DMS 273 (cell line): Measurements from ENCODE around the gene DDAH2.

Source experiments
- DNase-seq: peaks from one replicate; lab custom pipeline; 2025; ENCODE audit not compliant: unreplicated experiment; lab: John Stamatoyannopoulos, UW

DDAH2 gene

DNA sequence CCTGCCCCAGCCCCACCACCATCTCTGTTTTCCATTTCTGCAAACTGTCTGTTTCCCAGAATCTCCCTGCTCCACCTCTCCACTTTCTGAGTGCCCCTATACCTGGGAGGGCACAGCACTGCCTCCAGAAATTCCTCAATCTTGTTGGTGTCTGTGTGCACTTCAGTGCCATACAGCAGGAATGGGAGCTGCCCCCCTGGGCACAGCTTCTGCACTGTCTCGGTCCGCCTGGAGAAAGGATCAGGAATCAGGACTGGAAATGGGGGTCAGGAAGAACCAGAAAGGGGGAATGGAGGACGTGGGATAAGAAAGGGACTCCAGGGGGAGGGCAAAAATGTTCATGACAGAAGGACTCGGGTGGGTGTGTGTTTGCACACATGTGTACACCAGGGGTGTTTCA, 4.6 kb upstream of the DDAH2 start:
- DNase-seq, result no peak

DNA sequence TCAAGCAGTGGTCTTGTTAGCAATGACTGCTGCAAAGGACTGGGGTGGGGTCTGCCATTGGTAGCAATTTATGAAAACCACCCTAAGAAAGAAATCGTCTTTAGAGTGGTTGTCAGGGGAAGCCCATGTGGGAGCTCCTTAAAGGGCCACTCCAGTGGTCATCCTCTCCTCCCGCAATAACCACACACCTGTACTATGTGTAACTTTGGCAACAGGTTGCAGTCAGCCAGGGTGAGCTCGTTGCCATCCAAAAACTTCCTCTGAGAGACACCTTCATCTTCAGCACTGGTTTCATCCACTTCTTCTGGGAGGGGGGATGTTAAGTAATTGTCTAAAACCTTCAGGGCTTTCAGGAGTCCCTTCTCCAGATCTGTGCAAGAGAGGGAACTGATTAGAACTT, 2.9 kb upstream of the DDAH2 start:
- DNase-seq, result no peak

DNA sequence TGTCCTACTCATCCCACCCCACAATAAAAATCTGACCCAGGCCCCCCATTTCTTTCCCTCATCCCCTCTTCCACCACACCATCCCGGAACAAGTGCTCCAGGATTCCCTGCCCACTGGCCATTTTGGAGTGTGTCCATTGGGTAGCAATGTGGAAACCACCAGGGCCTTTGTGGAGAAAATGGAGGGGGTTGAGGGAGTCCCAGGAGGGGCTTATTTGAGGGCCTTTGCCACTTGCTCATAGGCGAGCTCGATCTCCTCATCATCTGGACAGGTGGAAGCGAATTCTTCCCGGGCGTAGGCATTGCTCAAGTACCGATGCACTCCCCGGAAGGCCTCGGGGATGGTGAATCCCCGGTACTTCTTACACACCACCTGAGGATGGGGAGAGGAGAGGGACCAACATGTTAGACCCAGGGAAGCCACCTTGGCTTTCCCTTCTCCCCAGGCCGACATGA, 1.6 kb upstream of the DDAH2 start:
- no peak for DNase-seq

GRCh38 chr6:31729979-31730630, 1.0 kb upstream of the DDAH2 start:
- peak; percentile 81 for DNase-seq

DNA sequence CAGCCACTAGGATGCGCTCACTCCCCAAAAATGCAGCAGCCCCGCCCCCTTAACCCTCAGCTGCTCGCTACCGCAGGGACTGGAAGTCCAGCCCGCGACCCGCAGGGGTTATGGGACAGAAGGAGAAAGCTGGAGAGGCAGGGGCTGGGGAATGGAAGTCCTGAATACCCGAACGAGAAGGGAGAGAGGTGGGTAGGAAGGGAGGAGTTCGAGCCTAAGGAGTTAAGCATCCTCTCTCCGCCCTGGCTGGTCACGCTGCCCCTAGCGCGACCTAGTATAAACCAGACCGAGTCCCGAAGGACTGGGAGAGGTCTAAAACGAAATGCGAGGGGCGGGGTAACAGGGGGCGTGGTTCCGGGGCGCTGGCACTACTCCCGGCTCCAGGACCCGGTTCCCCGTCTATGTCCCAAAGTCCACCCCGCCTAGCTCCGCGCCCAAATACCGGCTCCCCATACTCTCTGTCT, 448 bp upstream of the DDAH2 start:
- peak; percentile 93 for DNase-seq

- DNase-seq, result no peak
Observed at GRCh38 chr6:31727717-31728671, 1.1 kb downstream of the DDAH2 start.

DNA sequence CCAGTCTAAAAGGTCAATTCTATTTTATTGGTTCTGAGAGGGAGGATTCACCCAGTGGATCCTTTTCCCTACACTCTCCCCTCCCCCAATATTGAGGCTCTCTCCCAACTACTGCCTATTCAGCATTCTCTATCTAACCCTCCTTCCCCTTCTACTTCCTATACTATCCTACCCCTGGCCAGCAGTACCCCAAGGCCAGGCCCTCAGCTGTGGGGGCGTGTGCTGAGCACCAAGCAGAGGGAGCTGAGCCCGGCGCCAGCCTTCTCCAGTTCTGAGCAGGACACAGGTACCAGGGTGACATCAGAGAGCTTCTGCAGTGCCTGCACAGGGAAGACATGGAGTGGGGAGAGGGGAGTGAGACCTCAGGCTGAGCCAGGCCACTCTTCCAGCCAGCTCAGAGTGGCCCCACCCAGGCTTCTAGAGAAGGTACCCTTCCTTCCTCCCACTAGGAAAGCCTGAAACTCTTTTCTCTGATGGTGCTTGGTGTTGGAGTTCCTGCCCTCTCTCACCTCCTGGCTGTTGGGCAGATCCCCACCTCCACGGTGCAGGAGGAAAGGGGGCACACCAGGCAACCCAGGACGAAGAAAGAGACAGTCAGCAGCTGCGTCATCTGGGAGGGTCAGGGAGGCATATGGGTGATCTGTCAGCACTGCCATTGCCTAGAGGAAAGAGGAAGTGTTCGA, 1.9 kb downstream of the DDAH2 start:
- no peak for DNase-seq

DNA sequence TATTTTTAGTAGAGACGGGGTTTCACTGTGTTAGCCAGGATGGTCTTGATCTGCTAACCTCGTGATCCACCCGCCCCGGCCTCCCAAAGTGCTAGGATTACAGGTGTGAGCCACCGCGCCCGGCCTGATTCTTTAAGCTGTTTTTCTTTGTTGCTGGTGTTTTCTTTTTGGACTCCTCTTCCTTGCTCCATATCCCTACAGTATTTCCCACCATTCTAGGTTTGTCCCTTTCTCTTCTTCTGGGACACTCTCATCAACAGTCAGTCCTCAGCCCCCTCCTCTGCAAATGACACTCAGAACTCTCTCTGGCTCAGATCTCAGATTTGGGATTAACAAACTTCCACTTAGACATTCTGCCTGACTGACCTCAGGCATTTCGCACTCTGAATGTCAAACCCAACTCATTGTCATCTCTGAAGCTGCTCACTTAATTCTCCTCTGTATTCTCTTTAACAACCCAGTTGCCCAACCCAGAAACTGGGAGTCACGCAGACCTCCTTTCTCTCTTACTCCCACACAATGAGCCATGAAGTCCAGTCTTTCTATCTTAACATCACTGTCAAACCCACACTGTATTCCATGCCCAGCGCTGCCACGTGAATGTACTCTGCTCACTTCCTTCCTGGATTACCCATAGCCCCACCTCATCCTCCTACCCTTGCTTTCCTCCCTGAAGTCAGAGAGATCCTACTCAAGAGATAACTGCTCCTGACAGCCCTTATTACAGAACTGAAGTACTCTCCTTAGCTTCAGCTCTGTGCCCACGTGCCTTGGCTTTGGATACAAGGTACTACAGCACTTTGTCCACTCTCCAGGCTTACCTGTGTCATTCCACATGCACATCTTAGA, 3.4 kb downstream of the DDAH2 start:
- DNase-seq, result no peak

- no peak for DNase-seq
Observed at GRCh38 chr6:31723980-31724691, 5.0 kb downstream of the DDAH2 start.

GRCh38 chr6:31723245-31723979, 5.7 kb downstream of the DDAH2 start, which contains the start of gene MPIG6B:
Gene MPIG6B, plus strand, starts transcription at chr6:31723373. Its CDS starts 11 bp downstream, at chr6:31723384.
- DNase-seq, result no peak

- no peak for DNase-seq
Observed at GRCh38 chr6:31722173-31722572, 6.9 kb downstream of the DDAH2 start.

- no peak for DNase-seq
Observed at GRCh38 chr6:31721351-31722020, 7.6 kb downstream of the DDAH2 start, which contains the start of gene LY6G6C. Gene LY6G6C, minus strand, starts transcription at chr6:31721746. Its CDS starts 67 bp downstream, at chr6:31721679.

GRCh38 chr6:31720196-31720770, 8.8 kb downstream of the DDAH2 start:
- no peak for DNase-seq

- DNase-seq, result no peak
Observed at GRCh38 chr6:31719001-31719400, 10.1 kb downstream of the DDAH2 start.

GRCh38 chr6:31718265-31718664, 10.8 kb downstream of the DDAH2 start:
- DNase-seq, result no peak

DNA sequence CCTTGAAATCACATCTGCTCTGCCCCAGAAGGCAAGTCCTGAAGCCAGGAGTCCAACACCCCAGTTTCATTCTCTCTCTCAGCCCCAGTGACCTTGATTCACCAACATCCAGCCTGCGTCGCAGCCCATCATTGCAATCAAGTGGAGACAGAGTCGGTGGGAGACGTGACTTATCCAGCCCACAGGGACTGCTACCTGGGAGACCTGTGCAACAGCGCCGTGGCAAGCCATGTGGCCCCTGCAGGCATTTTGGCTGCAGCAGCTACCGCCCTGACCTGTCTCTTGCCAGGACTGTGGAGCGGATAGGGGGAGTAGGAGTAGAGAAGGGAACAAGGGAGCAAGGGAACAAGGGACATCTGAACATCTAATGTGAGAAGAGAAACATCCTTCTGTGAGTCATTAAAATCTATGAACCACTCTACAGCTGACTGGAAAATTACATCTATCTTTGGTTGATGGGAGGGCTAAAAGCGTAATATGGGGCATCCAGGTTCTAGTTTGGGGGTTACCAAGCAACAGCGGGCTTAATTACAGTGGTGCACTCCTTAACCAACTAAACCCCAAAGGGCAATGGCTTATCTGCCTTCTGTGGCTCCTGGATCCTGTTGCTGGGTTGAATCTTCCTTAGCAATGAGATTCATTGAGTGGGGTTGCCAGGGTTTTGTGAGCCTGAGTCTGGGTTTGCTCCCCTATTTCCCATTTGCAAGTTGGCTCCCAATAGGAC, 11.4 kb downstream of the DDAH2 start:
- DNase-seq, result no peak
